NCI-H187 (cell line): ENCODE measurements around the gene PTPRN2.
"Not testable (repeated sequence)": the region's sequence is repeated elsewhere in the genome, so short reads cannot be mapped to it uniquely, and the experiment has no call there.

Source experiments
- DNase-seq, 2 experiments: peaks; one replicate each; lab custom pipeline; 2025; lab: John Stamatoyannopoulos, UW

The PTPRN2 gene

DNA sequence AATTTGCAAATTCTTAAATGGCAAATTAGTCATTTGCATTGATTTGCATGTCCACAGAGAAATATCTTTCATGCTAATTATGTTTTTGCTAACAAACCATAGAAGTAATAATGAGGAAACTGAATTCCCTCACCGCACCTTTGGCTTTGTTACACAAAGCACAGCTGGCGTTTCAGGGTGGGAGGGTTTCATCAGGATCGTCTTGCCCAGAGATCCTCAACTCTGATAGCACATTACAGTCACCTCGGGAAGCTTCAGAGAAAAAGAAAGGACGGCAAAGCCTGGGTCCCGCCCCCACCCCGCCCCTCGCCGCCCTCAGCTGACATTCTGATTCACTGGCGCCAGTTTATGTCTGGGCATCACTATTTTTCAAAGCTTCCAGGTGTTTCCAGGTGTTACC, 119.4 kb downstream of the PTPRN2 start:
- no peak for DNase-seq

DNA sequence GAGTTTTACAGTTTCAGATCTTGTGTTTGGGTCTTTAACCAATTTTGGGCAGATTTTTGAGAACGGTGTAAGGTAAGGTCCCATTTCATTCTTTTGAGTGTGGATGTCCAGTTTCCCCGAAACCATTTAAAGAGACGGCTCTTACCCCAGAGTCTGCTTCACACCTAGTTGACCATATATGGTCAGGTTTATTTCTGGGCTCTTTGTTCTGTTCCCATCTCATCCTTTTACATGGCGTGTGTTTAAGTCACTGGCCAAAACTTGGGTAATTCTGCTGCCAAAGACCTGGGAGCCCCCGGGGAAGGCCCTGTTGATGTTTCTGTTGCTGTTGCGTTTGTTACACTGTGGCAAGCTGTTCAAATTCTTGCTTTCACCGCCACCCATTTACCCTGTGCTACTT, 120.1 kb downstream of the PTPRN2 start:
- DNase-seq: no peak

DNA sequence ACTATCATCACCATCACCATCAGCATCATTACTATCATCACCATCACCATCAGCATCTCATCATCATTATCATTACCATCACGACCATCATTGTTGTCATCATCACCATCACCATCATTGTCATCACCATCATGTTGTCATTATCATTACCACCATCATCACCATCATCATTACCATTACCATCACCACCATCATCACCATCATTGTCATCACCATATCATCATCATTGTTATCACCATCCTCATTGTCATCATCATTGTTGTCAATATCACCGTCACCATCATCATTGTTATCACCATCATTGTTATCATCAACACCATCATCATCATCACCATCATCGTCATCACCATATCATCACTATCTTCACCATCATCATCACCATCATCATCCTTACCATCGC, 124.3 kb downstream of the PTPRN2 start:
- DNase-seq: no peak

DNA sequence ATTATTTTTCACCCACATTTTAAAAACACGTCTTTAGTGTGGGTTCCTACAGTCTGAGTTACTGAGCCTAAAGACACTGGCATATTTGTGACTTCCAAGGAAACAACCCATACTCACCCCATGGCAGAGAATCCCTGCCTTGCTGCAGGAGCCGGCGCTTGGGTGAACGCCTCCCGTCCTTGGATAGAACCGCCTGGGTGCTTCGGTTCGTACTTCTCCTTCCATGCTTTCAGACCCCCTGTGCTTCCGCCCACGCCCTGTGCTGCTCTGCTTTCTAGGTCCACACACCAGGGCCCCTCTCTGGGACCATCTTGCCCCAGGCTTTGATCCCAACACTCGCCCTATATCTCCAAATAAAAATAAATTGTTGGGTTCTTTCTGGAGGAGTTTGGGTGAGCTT, 125.8 kb downstream of the PTPRN2 start:
- DNase-seq: no peak

DNA sequence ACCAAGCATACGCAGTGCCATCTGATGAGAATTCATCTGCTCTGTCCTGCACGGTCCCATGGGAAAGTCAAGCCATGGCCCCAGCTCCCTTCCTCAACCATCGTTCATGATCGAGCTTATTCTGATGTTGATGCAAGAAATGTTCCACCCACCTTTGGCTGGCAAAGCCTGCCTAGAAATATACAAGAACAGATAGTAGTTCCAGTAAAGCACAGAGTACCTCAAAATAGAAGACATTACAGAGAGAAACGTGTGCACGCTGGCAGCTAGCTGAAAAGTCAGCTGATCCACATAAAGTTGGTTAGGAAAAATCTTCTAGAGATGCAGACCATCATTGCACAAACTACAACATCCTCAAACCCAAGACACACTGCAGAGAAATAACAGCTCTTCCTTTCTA, 127.0 kb downstream of the PTPRN2 start:
- no peak for DNase-seq

DNA sequence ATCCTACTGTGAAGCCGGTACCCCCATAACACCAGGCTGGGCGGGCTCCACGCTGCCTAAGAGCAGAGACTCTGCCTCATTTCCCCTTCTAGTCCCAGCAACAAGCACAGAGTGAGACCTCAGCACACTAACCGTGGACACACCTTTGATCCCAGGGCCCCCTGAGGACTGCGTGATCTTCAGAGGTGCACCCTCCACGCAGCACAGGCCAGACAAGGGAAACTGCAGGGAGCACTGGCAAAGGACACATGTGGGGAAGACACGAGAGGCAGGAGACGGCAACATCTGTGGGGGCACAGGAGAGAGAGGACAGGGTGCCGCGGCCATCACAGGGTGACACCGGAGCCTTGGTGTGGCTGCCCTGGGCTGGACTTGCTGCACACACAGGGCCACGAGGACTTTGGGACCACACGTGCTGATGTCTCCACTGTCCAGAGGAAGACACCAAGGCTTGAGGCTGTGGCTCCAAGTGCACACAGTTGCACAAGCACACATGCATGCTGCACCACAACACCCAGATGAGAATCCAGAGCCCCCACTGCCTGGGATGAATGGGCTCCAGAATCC, 128.8 kb downstream of the PTPRN2 start:
- no peak for DNase-seq

DNA sequence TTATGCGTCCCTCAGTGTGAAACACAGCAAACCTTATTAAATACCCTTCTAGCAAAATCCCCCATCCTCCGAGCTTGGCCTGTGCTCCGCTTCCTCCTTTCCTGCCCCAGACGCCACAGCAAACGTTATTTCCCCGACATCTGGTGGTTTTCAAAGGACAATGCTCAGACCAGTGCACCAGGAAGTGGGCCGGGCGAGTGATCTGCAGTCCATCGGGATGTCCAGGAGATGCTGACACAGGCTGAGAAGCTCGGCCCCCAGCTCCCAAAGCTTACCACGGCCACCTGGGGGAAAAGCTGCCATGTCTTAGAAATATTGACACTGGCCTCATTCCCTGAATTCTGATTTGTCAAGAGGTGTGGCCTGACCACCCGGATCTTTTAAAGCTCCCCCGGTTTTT, 129.5 kb downstream of the PTPRN2 start:
- no peak for DNase-seq

DNA sequence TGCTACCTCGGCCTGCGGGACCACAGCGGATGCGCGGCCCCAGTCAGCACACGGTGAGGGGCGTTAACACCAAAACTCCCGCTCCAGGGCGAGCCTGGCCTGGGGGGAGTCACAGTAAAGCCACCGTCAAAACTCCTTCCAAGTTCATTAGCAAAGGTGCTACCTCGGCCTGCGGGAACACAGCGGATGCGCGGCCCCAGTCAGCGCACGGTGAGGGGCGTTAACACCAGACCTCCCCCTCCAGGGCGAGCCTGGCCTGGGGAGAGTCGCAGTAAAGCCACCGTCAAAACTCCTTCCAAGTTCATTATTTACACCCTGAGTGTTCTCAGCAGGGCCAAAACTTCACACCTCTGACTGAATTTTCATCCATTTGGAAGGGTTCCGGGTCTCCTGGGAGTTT, 130.0 kb downstream of the PTPRN2 start:
- not testable (repeated sequence) for DNase-seq

DNA sequence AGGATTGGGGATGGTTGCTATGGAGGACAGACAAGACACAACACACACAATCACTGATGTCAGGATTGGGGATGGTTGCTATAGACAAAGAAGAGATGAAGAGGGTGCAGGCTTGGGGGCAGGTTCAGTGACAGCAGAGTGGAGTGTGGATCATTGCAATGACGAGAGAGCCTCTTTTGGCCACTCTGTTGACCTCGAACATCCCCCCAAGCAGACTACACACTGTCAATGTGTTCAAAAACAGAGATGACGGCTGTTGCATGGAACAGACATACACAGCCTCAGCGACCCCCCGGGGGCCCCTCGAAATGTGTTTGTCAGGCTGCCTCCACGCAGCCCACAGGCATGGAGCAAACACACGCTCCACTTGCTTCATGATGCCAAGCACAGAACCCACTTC, 133.0 kb downstream of the PTPRN2 start:
- DNase-seq: no peak

DNA sequence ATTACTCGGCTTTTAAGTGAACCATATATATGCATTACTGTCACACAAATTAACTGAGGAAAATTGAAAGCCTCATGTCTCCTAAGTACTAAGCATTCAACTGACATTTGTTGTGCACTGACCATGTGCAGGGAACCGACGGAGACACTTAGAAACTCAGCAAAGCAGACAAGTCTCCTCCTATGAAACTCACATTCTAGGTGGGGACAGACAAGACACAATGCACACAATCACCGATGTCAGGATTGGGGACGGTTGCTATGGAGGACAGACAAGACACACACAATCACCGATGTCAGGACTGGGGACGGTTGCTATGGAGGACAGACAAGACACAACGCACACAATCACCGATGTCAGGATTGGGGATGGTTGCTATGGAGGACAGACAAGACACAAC, 134.0 kb downstream of the PTPRN2 start:
- DNase-seq: no peak

DNA sequence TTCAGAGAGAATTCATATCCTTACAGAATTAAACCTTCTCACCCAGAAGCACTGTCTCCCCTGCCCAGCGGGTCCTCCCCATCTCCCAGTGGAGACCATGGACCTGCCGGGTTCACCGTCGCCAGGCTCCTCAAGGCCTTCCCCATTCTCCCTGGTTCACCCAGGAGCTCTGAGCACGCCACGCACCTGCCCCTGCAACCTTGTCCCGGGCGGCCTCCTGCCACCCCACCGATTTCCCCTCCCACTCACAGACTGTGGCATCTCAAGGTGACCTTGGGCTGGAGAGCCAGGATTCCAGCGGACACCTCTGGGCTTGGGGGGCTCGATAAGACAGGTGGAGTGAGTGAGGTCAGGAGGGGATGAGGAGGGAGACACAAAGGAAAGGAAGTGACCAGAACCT, 135.3 kb downstream of the PTPRN2 start:
- DNase-seq: no peak

DNA sequence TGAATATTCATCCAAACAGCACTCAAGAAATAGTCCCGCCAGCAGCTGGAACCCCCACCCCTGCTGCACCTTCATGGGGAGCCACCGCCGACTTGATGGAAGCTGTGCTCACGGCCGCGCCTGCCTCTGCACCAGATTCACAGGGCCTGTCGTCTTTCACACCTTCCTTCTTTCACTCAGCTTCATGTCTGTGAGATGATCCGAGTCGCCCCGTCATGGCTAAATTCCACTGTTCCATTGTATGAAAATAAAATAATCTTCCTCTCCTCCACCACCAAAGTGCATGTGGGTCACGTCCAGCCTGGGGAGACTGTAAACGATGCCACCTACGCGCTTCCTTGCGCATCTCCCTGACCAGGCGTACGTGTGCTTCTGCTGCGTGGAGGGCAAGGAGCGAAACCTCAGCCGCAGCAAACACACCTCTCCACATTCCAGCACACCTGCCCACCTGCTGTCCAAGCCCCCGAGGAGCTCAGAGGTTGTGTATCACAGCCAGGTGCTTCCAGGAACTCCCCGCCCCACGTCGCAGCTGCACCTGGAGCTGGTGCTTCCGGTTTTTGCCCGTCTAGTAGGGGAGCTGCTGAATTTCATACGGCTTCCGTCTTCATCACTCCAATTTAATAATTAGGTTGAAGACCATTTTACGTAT, 137.0 kb downstream of the PTPRN2 start:
- no peak for DNase-seq

DNA sequence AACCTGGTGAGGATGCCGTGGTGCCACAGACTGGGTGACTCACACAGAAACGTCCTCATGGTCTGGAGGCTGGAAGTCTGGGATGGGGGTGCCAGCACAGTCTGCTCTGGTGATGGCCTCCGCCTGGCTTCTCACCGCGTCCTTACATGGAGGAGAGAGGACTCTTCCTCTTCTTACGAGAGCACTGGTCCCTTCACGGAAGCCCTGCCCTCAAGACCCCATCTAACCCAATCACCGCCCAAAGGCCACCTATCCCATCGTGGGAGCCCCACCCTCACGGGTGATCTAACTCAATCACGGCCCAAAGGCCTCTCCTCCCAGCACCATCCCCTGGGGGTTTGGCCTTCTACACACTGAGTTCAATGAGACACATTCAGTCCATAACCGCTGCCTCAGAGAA, 137.7 kb downstream of the PTPRN2 start:
- DNase-seq: no peak

DNA sequence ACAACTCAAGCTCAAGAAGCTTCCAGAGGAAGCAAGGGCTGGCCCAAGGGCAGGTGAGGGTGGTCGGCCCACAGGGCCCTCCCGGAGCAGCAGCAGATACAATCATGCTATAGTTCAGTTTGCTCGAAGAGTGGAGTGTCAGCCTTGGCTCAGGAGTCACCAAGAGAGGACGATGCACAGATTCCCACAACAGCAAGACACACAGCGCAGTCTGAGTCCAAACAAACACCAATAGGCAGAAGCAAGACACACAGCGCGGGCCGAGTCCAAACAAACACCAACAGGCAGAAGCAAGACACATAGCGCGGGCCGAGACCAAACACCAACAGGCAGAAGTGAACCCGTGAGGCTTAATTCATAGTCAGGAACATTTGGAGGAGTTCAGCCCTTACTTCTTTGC, 138.4 kb downstream of the PTPRN2 start:
- no peak for DNase-seq

DNA sequence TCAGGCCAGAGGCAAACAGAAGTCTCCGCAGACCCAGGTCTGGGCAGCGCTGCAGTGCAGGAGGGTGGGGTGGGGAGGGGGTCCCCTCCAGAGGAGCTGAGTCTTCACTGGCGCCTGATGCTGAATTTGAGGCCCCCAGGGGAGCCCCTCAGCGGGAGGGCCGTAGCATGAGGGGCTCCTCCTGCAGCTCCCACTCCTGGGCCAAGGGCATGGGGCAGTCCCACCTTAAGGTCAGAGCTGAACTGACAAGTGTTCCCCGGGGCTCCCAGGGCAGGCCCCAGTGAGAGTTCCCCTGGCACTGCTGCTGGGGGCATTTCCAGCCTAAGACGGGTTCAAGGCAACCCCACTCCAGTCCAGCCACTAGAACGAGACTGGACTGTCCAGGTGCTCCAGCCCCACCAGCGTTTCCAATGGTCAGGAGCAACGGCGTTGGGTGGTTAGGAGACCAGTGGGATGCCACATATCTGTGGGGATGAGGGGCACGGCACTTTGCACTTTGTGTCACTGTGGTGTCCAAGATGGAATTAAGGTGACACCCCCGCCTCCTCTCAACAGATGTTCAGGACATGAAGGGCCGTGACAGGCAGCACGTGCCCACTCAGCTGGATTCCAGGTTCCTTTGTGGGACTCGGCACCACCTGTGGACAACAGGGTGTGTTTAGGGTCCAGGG, 139.1 kb downstream of the PTPRN2 start:
- DNase-seq: no peak

DNA sequence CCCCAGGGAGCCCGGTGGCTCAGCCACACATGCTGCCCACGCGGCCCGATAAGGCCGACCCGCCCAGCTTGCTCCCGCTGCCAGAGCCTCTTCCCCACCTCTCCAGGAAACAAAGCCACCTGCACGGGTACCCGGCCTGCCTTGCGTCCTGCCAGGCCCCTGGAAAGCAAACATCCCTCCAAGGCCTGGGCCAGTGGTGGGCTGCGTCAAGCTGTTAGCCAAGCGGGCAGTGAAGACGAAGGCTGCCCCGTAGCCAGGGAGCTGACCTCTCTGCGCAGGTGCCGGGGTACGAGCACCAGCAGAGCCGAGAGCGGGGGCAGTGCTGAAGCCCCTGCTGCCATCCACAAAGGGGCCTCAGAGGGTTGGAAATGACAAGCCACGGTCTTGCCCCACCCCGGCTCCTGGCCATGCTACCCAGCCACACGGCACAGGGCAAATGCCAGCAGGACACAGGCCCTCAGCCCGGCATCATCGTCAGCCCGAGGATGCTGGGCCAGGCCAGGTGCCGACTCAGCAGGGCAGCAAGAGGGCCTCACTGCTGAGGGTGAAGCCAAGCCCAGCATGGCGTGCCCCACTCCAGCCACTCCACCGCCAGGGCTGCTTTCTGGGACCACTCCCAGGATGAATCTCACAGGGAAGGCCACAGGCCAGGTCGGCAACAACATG, 140.0 kb downstream of the PTPRN2 start:
- no peak for DNase-seq

DNA sequence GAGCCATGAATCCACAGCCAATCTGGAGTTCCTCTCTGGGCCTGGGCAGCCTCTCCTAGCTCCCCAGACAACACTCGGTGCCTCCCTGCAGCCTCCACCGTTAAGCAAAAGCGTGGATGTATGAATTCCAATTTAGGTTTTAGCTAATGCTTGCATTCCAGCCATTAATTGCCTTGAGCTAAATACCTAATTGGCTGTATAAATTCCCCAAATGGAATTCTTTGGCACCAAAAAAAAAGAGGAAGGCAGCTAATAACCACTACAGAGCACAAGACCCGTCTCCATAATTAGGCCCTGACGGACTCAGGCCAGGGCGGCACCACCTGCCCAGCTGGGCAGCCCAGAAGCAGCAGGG, 140.5 kb downstream of the PTPRN2 start:
- no peak for DNase-seq

DNA sequence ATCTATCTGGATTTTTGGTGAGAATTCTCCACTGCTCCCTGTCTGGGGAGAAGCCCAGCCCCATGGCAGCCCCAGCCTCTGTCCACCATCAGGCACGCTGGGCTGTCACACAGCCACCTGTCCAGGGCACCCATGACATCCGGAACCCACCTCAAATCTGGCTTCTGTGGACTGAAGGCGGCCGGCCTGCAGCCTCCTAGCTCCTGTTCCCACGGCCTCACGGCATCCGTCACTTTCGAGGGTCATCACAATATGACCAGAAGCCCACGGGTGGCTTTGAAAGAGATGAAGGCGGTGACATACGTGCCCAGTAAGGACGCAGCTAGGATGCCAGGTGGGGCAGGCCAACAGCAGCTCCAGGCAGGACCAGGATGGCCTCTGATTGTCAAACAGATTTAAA, 140.9 kb downstream of the PTPRN2 start:
- no peak for DNase-seq

DNA sequence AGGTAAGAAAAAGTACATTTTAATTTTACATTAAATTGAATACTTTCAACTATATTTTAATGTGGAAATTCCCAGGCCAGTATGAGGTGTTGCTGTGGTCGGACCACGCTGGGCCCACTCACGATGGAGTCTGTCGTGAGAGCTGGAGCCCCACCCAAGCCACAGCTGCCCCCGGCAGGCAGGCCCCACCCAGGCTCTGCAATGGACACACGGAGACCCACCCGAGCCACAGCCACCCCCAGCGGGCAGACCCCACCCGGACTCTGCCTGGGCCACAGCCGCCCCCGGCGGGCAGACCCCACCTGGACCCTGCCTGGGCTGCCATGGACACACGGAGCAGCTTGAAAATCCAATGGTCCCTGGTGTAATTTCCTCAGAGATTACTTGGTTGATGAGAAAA, 141.3 kb downstream of the PTPRN2 start:
- no peak for DNase-seq

DNA sequence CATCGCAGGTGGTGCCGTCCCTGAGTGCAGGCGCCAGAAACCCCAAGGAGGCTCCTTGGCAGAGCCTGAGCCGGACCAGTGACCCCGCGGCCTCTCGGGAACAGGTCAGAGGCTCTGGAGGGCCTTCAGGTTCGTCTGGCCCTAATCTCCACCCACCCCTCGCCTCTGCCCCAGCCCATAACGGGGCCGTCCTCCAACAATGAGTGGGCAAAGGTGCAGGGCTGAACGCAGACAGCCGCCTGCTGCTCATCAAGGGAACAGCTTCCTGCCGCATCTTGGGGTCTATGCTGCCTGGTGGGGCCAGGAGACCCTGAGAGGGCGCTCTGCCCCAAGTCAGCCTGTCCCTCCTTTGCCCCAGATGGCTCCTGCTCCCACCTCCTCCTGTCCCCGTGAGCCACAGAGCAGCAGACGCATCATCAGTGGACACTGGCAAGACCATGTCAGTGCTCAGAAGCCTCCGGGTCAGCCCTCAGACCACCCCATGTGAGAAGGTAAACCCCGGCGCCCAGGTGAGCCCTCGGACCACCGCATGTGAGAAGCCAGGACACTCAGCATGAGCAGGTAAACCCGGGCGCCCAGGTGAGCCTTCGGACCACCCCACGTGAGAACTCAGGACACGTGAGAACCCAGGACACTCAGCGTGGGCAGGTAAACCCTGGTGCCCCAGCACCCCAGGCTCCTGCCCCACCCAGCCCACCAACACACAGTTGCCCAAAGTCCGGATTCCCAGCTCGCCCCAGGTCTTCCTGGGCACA, 142.0 kb downstream of the PTPRN2 start:
- DNase-seq: no peak

DNA sequence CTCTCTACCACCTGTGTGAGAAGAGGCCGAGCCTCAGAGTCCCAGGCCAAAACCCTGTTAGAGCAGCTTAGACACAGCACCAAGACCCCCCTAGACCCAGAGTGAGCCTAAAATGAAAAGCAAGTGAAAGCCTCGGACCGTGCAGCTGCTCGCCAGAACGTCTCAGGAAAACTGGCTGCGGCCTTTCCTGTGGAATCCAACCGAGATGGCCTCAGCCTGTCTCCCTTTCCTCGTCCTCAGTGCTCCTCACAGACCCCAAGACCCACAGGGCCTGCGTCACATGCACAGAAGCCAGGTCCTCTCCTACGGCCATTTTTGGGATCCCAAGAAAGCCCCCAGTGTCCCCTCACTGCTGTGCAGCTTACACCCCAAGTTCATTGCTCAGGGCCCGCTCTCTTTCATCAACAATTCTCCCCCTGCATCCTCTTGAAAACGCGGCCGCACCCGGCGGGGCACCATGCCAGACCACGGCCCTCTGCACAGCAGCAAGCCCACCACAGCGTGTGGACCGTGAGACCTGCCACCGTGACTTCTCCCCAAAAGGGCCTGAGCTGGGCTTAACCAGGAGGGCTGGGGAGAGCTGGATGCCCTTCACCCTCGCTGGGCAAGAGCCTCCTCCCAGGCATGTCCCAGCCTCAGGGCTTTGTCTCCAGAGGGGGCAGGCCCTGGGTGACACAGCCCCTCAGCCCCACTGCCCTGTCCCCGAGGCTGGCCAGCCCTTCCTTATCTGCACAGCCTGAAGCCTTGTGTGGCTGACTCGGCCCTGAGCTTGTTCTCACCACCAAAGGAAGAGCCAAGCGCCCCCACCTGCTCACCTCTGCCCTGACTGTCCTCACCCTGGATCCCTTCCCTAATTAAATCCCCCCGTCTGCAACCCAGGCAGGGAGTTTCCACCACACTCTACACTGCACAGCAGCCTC, 142.9 kb downstream of the PTPRN2 start:
- no peak for DNase-seq
